Fibroblast of gingiva (primary cell): ENCODE measurements around the gene OS9.
A peak's percentile ranks its signal among the peaks of the same experiment; 100 is the strongest.

Source experiments
- DNase-seq: peaks from one replicate; pipeline ENCODE4 v3.0.0-alpha.2; 2011; ENCODE audit warnings: low read depth

The OS9 gene

GRCh38 chr12:57751788-57752667, 58.1 kb downstream of the OS9 start, which contains the start of gene CDK4:
Gene CDK4 (minus strand): TSS chr12:57752310. CDS start chr12:57751717, 593 bp downstream.
- DNase-seq, result peak; percentile 100

- DNase-seq, result no peak
These were observed 58.7 kb downstream of the OS9 start for GRCh38 chr12:57752668-57753000.

- no peak for DNase-seq
These were observed 59.9 kb downstream of the OS9 start for GRCh38 chr12:57753756-57754337.

GRCh38 chr12:57754411-57755193, 60.7 kb downstream of the OS9 start, which contains the start of gene MARCHF9:
Gene MARCHF9 (plus strand): TSS chr12:57755103. CDS start chr12:57755529, 426 bp downstream.
- DNase-seq, result no peak

GRCh38 chr12:57755194-57755453, 61.2 kb downstream of the OS9 start:
- DNase-seq, result no peak

GRCh38 chr12:57755454-57756372, 61.8 kb downstream of the OS9 start:
- no peak for DNase-seq

- DNase-seq, result no peak
These were observed 62.7 kb downstream of the OS9 start for GRCh38 chr12:57756406-57757341.

- DNase-seq, result no peak
These were observed 63.8 kb downstream of the OS9 start for GRCh38 chr12:57757771-57758170.

GRCh38 chr12:57758552-57759359, 64.8 kb downstream of the OS9 start:
- no peak for DNase-seq

- no peak for DNase-seq
These were observed 65.5 kb downstream of the OS9 start for GRCh38 chr12:57759360-57759980.

- DNase-seq, result no peak
These were observed 66.5 kb downstream of the OS9 start for GRCh38 chr12:57760347-57760982.

- DNase-seq, result no peak
These were observed 67.6 kb downstream of the OS9 start for GRCh38 chr12:57761391-57761998.

- no peak for DNase-seq
These were observed 68.5 kb downstream of the OS9 start for GRCh38 chr12:57762463-57762862.

GRCh38 chr12:57763881-57764661, 70.1 kb downstream of the OS9 start:
- DNase-seq, result no peak

- DNase-seq, result no peak
These were observed 70.7 kb downstream of the OS9 start for GRCh38 chr12:57764662-57765002.

GRCh38 chr12:57765003-57765697, 71.2 kb downstream of the OS9 start:
- no peak for DNase-seq
